Measurements from ENCODE around the gene XKR7. TPM values are rescaled to one million over a fixed set of nuclear protein-coding genes. Genes with fewer than 3 reads are reported as not detected.
A peak's percentile ranks its signal among the peaks of the same experiment; 100 is the strongest.

XKR7 gene
- total RNA-seq, 2 experiments from 2014 or later: not detected

GRCh38 chr20:32017711-32018251, 49.8 kb downstream of the XKR7 start:
- ATAC-seq: peak; percentile 49
- DNase-seq: peak; percentile 57
- no peak for TF ChIP-seq CTCF (IDR thresholded peaks at IDR 0.05)
- intact Hi-C loops (cut with micrococcal nuclease): no loop called here
- Mint-ChIP-seq H3K27ac (no peak overlapping the region), H3K27me3 (peaks cover 59% of the 10 kb centered on the region), H3K9me3 (no peaks in the 10 kb centered on the region), H3K4me1 (ENCODE audit: low read depth) (peaks cover 18% of the 10 kb centered on the region), H3K36me3 (ENCODE audit: low read depth) (no peaks in the 10 kb centered on the region), H3K4me3 (peak overlapping the region; percentile 15)
- CTCF ChIA-PET: interaction anchor here (0.7 to 3.0 kb wide), 7 partner anchors 13 to 171 kb away, joined by 3 to 24 read pairs (median 3); partner anchors contain the start of gene PDRG1
- POLR2A ChIA-PET: no interaction called here

GRCh38 chr20:32018269-32019155, 50.6 kb downstream of the XKR7 start:
- Mint-ChIP-seq H3K27ac (no peak overlapping the region), H3K4me3 (peak overlapping the region; percentile 63), H3K4me1 (ENCODE audit: low read depth) (peaks cover 18% of the 10 kb centered on the region), H3K27me3 (peaks cover 63% of the 10 kb centered on the region), H3K9me3 (no peaks in the 10 kb centered on the region), H3K36me3 (ENCODE audit: low read depth) (no peaks in the 10 kb centered on the region)
- no peak for TF ChIP-seq CTCF (IDR thresholded peaks at IDR 0.05)
- intact Hi-C loops (cut with micrococcal nuclease): no loop called here
- ChIA-PET CTCF (interaction anchor here (1.0 to 5.3 kb wide), 5 partner anchors 12 to 166 kb away, joined by 3 to 35 read pairs (median 7); partner anchors contain the start of gene PDRG1), POLR2A (interaction anchor here (0.9 kb wide), 1 partner anchor 149 kb away, joined by 3 read pairs; no protein-coding TSS in a partner anchor)
- DNase-seq: peak; percentile 60
- peak; percentile 71 for ATAC-seq

- no peak for DNase-seq
- Mint-ChIP-seq H3K27me3 (peaks cover 63% of the 10 kb centered on the region), H3K36me3 (ENCODE audit: low read depth) (no peaks in the 10 kb centered on the region), H3K27ac (no peak overlapping the region), H3K4me1 (ENCODE audit: low read depth) (peaks cover 18% of the 10 kb centered on the region), H3K4me3 (peak overlapping the region; percentile 53), H3K9me3 (no peaks in the 10 kb centered on the region)
- no peak for ATAC-seq
- CTCF ChIA-PET: interaction anchor here (1.7 to 5.3 kb wide), 2 partner anchors 12 to 73 kb away, joined by 3 to 35 read pairs; no protein-coding TSS in a partner anchor
- intact Hi-C loops (cut with micrococcal nuclease): no loop called here
- no peak for TF ChIP-seq CTCF (IDR thresholded peaks at IDR 0.05)
- POLR2A ChIA-PET: interaction anchor here (0.9 kb wide), 1 partner anchor 149 kb away, joined by 3 read pairs; no protein-coding TSS in a partner anchor
Observed at GRCh38 chr20:32019156-32019510, 51.2 kb downstream of the XKR7 start.

GRCh38 chr20:32019563-32020463, 51.9 kb downstream of the XKR7 start:
- no peak overlapping the region for H3K27ac Mint-ChIP-seq
- intact Hi-C loops (cut with micrococcal nuclease): no loop called here
- H3K9me3 Mint-ChIP-seq: no peaks in the 10 kb centered on the region
- ATAC-seq (no peak), DNase-seq (no peak)
- H3K4me1 Mint-ChIP-seq (ENCODE audit: low read depth): peaks cover 18% of the 10 kb centered on the region
- no peaks in the 10 kb centered on the region for H3K36me3 Mint-ChIP-seq (ENCODE audit: low read depth)
- CTCF ChIA-PET: interaction anchor here (1.0 to 5.3 kb wide), 4 partner anchors 11 to 197 kb away, joined by 3 to 35 read pairs (median 4); no protein-coding TSS in a partner anchor
- POLR2A ChIA-PET: interaction anchor here (0.9 kb wide), 1 partner anchor 150 kb away, joined by 3 read pairs; no protein-coding TSS in a partner anchor
- no peak for TF ChIP-seq CTCF (IDR thresholded peaks at IDR 0.05)
- peaks cover 59% of the 10 kb centered on the region for H3K27me3 Mint-ChIP-seq
- peak overlapping the region; percentile 53 for H3K4me3 Mint-ChIP-seq
